Measurements from ENCODE around the gene RAD51B. TPM values are rescaled to one million over a fixed set of nuclear protein-coding genes. Genes with fewer than 3 reads are reported as not detected.
"Not testable (repeated sequence)": the region's sequence is repeated elsewhere in the genome, so short reads cannot be mapped to it uniquely, and the experiment has no call there.

The RAD51B gene
- total and polyA plus RNA-seq, 2 of the 13 experiments (the other 11 are each of a cell fraction or from before 2014, with no cell fraction given), result 7.0 to 9.5 TPM

DNA sequence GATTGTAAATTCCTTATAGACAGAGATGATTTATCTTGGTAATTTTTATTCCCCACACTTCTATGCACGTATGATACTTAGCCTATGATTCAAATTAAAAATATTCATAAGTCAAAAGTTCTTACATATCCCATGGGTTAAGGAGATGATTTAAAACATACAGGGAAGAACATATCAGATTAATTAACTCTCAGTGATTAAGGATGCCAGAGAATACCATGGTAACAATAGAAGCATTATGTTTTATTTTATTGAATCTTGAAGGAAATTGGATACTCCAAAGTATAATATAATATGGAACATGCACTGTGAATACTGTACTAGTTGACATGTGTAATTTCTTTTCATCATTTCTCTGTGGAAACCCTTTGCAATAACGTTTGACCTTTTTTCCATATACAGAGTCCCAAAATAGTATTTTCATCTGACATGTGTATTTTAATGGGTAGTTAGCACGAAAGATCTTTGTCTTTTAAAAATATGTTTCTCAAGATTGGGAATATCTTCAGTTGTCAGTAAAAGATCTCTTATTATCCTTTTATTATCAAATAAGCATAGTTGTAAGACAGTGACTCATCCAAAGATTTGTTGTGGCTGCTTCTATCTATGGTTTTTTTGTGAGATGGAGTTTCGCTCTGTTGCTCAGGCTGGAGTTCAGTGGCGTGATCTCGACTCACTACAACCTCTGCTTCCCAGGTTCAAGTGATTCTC is 166.7 kb downstream of the RAD51B start (continued):
- TF ChIP-seq, protein P1, sequence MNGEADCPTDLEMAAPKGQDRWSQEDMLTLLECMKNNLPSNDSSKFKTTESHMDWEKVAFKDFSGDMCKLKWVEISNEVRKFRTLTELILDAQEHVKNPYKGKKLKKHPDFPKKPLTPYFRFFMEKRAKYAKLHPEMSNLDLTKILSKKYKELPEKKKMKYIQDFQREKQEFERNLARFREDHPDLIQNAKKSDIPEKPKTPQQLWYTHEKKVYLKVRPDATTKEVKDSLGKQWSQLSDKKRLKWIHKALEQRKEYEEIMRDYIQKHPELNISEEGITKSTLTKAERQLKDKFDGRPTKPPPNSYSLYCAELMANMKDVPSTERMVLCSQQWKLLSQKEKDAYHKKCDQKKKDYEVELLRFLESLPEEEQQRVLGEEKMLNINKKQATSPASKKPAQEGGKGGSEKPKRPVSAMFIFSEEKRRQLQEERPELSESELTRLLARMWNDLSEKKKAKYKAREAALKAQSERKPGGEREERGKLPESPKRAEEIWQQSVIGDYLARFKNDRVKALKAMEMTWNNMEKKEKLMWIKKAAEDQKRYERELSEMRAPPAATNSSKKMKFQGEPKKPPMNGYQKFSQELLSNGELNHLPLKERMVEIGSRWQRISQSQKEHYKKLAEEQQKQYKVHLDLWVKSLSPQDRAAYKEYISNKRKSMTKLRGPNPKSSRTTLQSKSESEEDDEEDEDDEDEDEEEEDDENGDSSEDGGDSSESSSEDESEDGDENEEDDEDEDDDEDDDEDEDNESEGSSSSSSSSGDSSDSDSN (CRISPR knock-in tag; IDR thresholded peaks at IDR 0.05), result no peak
- TF ChIP-seq RBAK (CRISPR knock-in tag; IDR thresholded peaks at IDR 0.05) (no peak), STAG1 (CRISPR knock-in tag; IDR thresholded peaks at IDR 0.05) (no peak)

- ATAC-seq (no peak), DNase-seq (ENCODE audit: low spot score) (no peak), FAIRE-seq (no peak)
- Histone ChIP-seq H4K20me1 (ENCODE audit: insufficient read depth, low read length) (no peaks in the 10 kb centered on the region), H3K27ac (ENCODE audit: extremely low read length, insufficient read depth, low read length) (no peak overlapping the region), H3K9me3 (ENCODE audit: low read length) (no peaks in the 10 kb centered on the region), H3K4me2 (ENCODE audit: low read depth, low read length) (no peak overlapping the region), H3K4me1 (ENCODE audit: insufficient read depth, low read length) (peaks cover 9% of the 10 kb centered on the region), H3K4me3 (replicated peaks in 1 of 3; ENCODE audit: insufficient read depth in 1 of 3, low read depth in 2 of 3, low read length in 3 of 3) (no peak overlapping the region), H3K27me3 (ENCODE audit: control insufficient read depth in 1 of 2, insufficient read depth in 2 of 2, low read length in 2 of 2) (no peaks in the 10 kb centered on the region), H2AFZ (ENCODE audit: low read length) (no peak overlapping the region), H3K36me3 (replicated peaks in 1 of 2; ENCODE audit: control insufficient read depth in 1 of 2, insufficient read depth in 2 of 2, low read length in 2 of 2) (no peaks in the 10 kb centered on the region), H3K79me2 (ENCODE audit: insufficient read depth, low read length) (no peaks in the 10 kb centered on the region), H3K9ac (ENCODE audit: insufficient read depth, low read depth, low read length) (no peak overlapping the region)
- no TSS peak for BruUV-seq (replicated peaks)
- intact Hi-C loops (cut with micrococcal nuclease; ENCODE audit: unreplicated experiment) (no loop called here), in situ Hi-C loops (cut with HindIII; ENCODE audit: extremely low pct_ligation_motif_present, low pct_unique_long_range_greater_than_20kb) (no loop called here)
- ChIA-PET CTCF (ENCODE audit: low intra/inter-chr PET ratio, low total read pairs) (no interaction called here), POLR2A (no interaction called here)
- TF ChIP-seq MAFF (IDR thresholded peaks at IDR 0.05; ENCODE audit: low read depth, low read length) (peak; percentile 9; the same call in 1 of the 2 replicates), ZFAT (CRISPR knock-in tag; conservative IDR thresholded peaks at IDR 0.05) (no peak), MAFK (conservative IDR thresholded peaks at IDR 0.05 in 1 of 2, IDR thresholded peaks at IDR 0.05 in 1 of 2; ENCODE audit: low read length in 2 of 2) (peak in 1 of 2 experiments; percentile 32; a peak in 2 of 4 replicates)
- 96% methylated on average over 5 of the region's 5 CpGs for WGBS (ENCODE audit: low lambda C conversion rate)
These were observed 168.0 kb downstream of the RAD51B start for GRCh38 chr14:67987606-67988005.

GRCh38 chr14:67988210-67988609 is 168.6 kb downstream of the RAD51B start:
- H3K4me2 ChIP-seq (ENCODE audit: low read depth, low read length); H3K27ac ChIP-seq (ENCODE audit: extremely low read length, insufficient read depth, low read length); H3K9me3 ChIP-seq (ENCODE audit: low read length); H3K4me1 ChIP-seq (ENCODE audit: insufficient read depth, low read length); H2AFZ ChIP-seq (ENCODE audit: low read length); POLR2A ChIA-PET; ATAC-seq; CTCF ChIA-PET (ENCODE audit: low intra/inter-chr PET ratio, low total read pairs); H3K4me3 ChIP-seq (replicated peaks in 1 of 3; ENCODE audit: insufficient read depth in 1 of 3, low read depth in 2 of 3, low read length in 3 of 3); H3K79me2 ChIP-seq (ENCODE audit: insufficient read depth, low read length); in situ Hi-C loops (cut with HindIII; ENCODE audit: extremely low pct_ligation_motif_present, low pct_unique_long_range_greater_than_20kb); FAIRE-seq; H3K9ac ChIP-seq (ENCODE audit: insufficient read depth, low read depth, low read length); BruUV-seq (replicated peaks); H3K27me3 ChIP-seq (ENCODE audit: control insufficient read depth in 1 of 2, insufficient read depth in 2 of 2, low read length in 2 of 2); DNase-seq (ENCODE audit: low spot score); H4K20me1 ChIP-seq (ENCODE audit: insufficient read depth, low read length); intact Hi-C loops (cut with micrococcal nuclease; ENCODE audit: unreplicated experiment); H3K36me3 ChIP-seq (replicated peaks in 1 of 2; ENCODE audit: control insufficient read depth in 1 of 2, insufficient read depth in 2 of 2, low read length in 2 of 2): not testable (repeated sequence)
- 94% methylated on average over 7 of the region's 7 CpGs for WGBS (ENCODE audit: low lambda C conversion rate)

Data from HepG2 (cell line).